HG03159 (cell line): Measurements from ENCODE around the gene KLK15.
"Not testable (repeated sequence)": the region's sequence is repeated elsewhere in the genome, so short reads cannot be mapped to it uniquely, and the experiment has no call there.

ENCODE experiments used
- ATAC-seq: cut with Tn5 transposase; IDR thresholded peaks from one replicate; pipeline ENCODE4 v1.9.1; 2021; ENCODE audit warnings: mild to moderate bottlenecking, moderate library complexity; ENCODE audit not compliant: unreplicated experiment

Gene KLK15

DNA sequence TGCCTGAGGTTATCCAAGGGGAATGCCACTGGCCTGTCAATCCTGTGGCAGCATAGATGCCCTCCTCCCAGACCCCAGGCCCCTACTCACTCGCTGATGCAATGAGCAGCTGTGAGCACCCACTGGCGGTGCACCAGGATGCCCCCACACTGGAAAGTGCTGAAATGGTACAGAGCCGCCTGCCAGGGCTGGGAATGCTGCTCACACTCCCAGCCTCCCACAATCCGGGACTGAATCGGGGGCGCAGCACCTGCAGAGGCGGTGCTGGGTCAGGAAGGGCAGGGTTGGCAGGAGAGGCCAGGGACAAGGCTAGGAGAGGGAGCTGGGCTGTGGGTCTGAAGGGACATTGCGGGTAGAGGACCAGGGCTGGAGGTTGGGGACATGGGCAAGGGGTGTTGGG, 11.8 kb downstream of the KLK15 start:
- ATAC-seq = no peak

DNA sequence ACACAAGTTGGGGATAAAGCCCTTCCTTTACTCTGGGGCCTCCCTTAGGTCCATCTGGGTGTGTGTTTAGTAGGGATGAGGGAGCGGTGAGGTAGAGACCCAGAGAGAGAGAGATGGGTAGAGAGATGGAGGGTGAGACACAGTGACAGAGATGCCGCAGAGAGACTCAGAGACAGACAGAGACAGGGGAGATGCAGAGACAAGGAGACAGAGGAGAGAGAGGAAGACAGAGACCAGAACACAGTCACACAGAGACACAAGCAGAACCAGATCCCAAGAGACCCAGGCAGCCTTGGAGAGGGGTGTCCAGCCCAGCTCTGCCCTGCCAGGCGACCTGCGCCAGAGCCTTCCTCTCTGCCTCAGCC, 12.1 kb downstream of the KLK15 start:
- no peak for ATAC-seq

DNA sequence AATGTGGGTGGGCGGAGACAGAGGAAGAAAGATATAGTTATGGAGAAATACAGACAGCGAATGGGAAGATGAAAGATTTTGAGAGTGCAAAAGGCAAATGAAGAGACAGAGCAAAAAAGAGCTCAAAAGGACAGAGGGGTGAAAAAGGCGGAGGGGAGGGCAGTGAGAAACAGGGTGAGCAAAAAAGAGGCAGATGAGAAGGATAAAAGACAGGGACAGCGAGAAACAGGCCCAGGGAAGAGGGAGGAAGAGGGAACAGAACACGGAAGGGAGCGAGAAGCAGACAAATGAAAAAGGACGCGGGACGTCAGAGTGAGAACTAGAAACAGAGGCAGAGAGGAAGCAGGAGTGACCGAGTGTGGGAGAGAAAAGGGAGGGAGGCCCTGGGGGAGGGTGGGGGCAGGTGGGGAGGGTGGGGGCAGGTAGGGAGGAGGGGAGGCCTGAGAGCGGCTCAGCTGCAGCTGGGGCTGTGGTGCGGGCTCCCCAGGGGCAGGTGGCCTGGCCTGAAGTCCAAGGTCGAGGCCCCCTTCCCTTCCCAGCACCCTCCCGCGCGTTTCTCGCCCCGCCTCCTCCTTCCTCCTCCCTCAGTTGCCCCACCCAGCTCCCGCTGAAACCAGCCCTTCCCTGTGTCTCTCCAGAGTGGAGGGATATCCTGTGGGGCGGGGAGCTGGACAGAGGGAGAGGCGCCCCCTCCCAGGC, 12.7 kb downstream of the KLK15 start:
- no peak for ATAC-seq

DNA sequence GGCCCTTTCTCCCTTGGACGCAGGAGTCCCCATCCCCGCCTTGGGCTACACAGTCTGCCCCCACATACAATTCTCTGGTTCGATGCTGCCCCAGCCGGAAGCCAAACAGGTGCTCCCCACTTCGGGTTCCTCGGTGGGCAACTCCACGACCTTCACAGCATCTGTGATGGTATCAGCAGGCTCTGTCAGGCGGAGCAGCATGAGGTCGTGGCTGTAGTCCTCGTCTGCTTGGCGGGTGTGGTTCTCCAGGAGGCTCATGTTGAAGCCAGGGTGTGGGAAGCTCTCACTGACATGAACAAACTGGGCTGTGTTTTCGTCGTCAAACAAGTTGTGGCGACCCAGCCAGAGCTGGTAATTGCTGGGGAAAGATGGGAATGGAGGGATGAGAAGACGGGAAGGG, 13.3 kb downstream of the KLK15 start:
- ATAC-seq = no peak

DNA sequence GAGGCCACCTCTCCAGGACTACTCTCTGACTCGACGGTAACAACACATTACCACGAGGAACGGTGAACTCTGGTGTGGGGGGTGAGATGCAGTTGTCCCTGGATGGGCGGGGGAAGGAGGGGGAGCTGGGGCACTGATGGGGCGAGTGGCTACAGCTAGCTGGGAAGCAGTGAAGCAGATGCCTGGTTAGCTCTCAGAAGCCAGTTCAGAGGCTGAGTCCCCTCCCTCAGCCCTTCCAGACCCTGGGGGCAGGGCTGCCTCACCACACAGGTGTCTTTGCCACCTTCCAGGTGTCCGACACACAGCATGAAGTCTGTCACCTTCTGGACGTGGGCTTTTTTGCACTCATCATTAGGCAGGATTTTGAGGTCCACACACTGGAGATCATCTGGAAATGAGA, 13.7 kb downstream of the KLK15 start:
- no peak for ATAC-seq

DNA sequence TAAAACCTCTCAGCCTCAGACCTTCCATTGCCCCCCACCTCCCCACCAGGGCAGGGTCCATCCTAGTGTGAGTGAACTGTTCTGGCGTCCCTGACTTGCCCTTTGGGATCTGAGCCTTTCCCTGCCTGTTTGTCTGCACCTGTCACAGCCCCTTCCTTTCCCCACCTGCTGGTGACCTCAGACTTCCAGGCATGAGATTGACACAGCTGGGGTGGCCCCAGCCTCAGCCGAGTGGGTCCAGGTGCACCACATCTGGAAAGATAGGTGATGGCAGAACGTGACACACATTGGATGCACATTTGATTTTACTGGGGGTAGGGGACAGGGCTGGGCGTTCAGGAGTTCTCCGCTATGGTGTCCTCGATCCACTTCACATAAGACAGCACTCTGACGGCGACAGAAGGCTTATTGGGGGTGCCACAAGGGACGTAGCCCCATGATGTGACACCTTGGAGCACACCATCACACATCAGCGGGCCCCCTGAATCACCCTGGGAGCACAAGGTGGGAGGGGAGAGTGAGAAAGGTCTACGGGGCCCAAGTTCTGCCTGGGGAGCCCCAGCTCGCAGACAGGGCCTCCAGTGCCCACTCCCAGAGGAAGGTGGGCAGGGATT, 14.4 kb downstream of the KLK15 start:
- ATAC-seq = no peak

DNA sequence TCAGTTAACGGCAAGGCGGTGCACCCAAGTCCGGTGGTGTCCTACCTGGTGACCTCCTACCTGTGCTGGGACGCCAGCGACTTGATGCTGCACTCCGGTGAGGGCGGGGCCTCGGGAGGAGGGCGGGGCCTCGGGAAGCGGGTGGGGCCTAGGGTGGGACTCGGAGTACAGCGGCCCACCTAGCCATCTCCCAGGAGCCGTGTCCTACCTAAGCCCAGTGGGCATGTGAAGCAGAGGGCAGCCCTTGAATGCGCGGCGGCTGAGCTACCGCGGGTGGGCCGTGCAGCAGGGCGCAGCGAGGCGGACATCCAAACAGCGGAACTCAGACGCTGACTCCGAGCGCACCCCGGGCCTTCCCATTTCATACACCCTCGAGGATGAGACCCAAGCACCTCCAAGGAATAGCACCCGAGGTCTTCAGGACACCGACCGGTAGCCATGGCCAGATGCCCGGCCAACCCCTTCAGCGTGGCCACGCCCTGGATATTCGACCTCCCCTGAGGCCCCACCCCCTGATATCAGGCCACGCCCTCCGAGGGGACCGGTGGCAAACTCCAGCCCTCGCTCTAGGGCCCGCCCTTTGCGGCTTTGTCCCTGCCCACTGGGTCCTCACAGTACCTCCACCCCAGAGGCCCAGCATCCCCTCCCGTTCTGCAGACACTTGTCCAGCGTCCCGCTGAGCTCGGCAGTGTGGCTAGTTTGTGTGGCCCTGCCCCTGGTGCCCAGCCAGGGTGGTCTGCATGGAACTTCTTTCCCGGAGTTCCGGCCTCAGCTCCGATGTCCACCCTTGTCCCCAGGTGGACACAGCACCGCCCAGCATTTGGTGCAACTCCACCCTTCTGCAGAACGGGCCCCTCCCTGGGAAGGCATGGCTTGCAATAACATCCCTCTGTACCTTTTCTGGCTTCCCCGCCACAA, 15.2 kb downstream of the KLK15 start:
- peak; percentile 48 for ATAC-seq

DNA sequence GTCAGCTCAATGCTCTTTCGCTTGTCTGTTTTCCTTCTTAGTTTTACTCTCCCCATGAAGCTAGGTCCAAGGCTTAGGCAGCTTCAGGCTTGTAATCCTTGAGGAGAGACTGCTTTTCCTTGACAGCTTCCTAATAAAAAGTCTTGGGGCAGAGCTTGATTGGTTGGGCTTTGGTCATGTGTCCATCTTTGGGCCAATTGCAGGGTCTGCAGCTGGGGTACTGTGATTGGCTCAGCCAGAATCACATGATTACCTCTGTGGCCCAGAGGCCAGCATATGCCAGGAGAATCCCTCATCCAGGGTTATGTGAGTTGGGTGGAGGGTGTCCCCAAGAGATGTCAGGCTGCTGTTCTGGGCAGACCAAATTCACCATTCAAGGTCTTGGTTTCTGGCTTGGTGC, 17.9 kb downstream of the KLK15 start:
- no peak for ATAC-seq

DNA sequence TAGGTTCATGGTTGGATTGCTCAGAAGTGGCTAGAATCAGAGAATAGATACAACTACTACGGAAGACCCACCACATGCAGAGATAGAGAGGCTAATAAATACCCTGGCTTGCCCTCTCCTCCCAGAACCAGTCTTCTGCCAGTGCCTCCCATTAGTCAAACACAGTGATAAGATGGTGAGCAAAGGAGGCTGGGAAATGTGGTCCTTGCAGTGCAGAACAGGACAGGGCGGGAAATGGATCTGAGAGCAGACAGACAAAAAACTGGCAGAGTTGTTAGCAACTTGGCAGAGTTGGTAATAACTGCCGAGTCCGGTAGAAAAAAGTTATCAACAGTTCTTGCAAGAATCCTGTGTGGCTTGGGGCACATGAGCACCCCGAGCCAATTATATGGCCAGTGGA, 18.5 kb downstream of the KLK15 start:
- ATAC-seq = no peak

DNA sequence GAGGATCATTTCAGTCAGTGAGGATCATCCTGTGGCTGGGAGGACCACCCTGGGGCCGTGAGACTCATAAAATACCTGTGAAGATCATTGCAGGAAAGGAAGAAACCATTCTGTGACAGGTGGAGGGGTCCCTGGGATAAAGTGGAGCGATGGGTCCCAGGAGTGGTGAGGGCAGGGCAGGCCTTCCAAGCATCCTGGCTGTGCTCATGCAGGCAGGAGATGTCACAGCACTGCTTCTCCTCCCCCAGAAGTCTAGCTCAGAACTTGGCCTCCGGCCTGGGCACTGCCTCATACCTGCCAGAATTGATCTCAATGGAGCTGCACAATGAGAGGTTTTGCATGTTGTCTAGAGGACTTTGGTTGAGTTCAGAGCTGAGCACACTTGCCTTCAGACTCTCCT, 20.9 kb downstream of the KLK15 start:
- no peak for ATAC-seq

DNA sequence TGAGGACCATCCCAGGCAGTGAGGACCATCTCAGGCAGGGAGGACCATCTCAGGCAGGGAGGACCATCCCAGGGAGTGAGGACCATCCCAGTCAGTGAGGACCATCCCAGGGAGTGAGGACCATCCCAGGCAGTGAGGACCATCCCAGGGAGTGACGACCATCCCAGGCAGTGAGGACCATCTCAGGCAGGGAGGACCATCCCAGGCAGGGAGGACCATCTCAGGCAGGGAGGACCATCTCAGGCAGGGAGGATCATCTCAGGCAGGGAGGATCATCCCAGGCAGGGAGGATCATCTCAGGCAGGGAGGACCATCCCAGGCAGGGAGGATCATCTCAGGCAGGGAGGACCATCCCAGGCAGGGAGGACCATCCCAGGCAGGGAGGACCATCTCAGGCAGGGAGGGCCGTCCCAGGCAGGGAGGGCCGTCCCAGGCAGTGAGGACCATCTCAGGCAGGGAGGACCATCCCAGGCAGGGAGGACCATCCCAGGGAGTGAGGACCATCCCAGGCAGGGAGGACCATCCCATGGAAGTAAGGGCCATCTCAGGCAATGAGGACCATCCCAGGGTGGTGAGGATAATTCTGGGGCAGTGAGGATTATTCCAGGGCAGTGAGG, 21.6 kb downstream of the KLK15 start:
- ATAC-seq = not testable (repeated sequence)

DNA sequence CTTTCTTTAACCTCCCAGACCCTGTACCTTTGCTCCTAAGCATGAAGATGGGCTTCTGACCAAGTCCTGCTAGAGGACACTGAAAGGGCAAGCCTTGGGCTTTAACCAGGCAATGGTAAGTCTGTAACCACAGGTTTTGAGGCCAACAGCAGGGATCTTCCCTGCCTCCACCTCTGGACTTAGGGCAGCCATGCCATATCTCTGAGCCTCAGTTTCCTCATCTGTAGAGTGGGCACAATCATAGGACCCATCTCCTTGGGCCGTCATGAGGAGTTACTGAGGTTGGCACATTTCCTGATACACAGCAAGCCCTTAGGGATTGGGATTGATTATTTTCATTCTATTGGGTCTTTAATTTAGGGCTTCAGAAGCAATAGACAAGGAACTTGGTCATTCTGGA, 24.5 kb downstream of the KLK15 start:
- no peak for ATAC-seq

DNA sequence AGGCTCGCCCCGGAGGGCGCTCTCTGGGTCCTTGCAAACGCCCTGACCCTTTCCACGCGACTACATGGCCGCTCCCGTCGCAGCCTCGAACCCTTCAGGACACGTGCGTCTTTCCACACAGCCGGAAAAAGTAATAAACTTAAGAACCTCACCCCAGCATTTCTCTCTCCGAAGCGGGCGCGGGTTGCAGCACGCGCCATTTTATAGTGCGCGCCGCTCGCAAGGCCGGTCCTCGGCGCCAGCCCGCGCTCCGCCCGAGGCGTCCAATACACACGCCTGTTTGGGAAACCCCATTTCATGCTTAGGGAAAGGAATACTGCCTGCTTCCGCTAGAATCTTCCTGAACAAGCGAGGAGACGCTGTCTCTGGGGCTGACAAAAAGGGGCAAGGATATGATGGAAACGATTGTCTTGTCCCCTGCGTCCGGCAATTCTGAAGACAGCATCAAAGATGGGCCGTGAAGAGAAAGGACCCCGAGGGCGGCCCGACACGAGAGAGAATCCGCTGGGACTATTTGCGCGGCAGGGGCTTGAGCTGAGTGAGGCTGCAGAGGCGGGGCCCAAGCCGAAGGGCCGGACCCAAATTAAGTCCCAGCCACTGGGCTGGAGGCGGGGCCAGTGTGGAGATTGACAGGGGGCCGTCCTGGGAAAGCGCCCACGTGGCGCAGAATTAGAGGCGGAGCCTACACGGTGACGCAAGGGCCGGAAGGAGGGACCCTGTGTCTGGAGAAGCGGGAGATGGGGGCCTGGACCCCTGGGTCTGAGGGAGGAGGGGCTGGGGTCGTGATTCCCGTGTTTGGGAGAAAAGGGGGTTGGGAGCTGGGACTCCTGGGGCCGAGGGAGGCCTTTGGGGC, 28.7 kb downstream of the KLK15 start:
- peak; percentile 88 for ATAC-seq

DNA sequence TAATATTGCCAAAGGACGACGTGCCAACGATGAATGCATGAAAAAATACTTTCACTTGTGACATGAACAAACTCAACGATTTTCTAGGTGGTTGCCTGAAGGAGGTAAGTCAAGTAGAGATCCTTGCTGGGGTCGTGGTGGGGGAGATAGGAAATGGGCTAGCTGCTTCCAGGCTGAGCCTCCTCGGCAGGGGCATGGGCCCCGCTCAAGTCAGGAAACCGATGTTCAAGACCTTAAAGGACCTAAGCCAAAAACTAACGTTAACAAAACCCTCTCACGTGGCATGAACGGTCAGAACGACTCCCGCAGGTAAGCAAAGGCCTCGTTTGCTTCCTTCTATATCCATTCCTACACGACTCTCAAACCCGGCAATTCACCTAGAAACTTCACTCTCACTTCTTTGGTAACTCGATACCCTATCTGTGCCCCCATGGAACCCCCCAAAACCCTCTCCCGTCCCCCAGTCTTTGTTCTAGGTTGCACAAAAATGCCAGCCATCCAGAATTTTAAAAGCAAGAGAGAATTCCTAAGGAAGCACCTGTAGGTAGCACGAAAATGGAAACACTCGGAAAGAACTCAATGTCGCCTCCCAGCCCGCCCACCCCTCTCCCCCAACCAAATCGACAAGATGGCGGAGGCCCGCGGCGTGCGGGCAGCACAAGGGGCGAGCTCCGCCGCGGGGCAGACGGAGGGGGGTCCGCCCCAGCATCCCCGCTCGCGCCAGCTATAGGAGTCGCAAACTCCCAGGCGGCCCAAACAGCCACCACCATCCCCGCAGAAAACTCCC, 29.5 kb downstream of the KLK15 start:
- ATAC-seq = no peak

DNA sequence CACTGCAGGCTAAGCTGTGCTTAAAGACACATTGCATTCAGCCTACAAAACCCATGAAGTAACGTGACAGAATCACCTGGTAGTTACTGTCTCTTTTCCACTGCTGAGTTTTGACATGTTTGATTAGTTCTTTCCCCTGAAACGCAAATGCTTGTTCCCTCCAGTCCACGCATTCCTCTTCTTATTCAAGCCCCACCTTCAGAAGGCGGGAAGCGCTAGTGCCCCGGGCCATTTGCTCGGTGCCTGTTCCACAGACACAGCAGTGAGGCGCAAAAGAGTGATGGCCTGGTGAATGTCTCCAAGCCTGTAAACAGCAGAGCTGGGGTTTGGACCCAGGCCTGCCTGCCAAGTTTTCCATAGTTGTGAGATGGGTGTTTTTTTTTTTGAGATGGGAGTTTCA, 32.3 kb downstream of the KLK15 start:
- ATAC-seq = no peak

DNA sequence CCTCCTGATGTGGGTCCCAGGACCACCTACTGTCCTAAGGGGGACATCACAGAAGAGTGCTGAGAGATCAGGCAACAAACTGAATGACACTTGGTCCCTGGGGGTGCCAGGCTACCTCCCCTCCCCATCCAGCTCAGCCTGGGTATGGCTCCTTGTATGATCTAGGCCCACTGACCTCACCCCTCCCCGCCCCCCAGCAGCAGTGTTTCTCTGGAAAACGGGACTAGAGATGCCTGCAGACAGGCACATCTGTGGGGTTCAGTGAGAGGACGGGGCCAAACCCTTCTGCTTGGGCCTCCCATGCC, 33.9 kb downstream of the KLK15 start:
- no peak for ATAC-seq

DNA sequence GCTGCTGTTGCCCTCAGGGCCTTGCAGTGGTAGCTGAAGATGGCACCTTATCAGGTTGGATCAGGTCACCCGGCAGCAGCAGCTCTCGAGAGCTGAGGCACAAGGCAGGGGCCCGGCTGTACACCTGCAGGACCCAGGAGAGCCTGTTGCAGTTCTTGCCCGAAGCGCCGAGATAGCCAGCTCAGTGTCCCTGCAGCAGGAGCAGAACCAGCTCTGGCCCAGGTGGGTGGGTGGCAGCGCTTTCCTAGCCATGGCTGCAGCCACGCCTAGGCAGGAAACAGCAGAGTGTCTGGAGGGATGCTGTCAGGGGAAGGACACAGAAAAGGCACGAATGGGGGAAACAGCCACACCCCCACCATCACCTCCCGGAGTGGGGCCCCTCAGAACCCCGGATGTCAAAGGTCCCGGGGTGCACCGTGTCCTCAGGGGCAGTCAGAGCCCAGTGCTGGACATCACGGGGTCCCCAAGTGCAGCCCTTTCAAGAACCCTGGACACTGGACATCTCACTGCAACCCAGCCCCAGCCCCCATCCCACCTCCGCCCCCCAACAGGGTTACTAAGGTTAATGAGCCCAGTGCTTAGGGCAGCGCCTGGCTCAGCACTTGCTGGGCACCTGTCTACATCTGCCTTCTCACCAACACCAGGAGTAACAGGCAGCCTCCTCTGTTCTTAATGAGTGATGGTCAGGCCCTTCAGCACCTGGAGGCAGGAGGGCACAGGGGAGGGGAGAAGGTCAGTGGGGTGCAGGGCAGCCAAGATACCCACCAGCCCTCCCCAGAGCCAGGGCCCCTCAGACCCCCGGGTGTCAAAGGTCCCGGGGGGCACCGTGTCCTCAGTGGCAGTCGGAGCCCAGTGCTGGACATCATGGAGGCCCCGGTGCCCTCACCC, 34.5 kb downstream of the KLK15 start:
- ATAC-seq = no peak

DNA sequence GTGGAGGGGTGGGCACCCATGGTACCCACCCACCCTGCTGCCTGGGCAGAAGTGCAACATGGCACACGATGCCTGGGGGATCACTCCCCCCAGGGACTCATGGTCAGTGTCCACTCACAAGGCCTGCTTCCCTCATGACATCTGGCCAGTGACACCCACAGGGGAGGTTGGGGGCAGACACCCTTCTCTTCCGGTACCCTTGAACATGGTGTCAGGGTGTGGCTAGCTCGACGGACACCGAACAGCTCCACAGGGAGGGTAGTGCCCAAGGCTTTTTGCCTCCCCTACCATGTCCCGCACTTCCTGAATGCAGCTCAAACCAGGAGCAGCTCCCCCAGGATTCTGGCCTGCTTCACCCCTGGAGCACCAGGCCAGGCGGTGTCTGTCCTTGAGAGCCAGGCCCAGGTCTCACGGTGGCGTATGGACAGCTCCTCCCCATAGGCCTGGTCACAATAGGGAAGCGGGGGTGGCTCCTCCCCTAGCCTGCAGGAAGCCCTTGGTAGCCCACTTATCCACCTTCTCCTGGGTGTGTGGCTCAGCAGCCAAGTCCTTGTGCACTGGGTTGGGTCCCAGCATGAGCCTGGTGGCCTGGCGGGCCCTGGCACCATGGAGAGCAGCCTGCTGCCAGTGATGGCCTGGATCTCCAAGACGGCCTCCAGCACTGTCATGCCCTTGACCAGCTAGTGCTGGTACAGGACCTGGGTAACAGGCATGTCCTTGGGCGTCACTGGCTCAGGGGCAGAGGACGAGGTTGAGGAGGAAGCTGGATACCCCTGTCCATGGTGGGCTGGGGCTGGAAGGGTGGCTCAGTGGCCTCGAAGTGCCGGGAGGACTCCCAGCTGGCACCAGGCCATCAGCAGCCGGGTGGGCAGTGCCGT, 35.4 kb downstream of the KLK15 start:
- ATAC-seq = no peak
